ENCODE measurements around the gene FCER1G. TPM values are rescaled to one million over a fixed set of nuclear protein-coding genes. Genes with fewer than 3 reads are reported as not detected.

Gene FCER1G
- total and polyA plus RNA-seq, 9 of the 15 experiments (the other 6 are each of a cell fraction or from before 2014, with no cell fraction given) = 0.15 to 0.69 (median 0.31) TPM; not detected in 2

- no peak for TF ChIP-seq USF1 (CRISPR knock-in tag; IDR thresholded peaks at IDR 0.05)
- no peak for TF ChIP-seq ZNF395 (CRISPR knock-in tag; IDR thresholded peaks at IDR 0.05)
- TF ChIP-seq RBM17 (IDR thresholded peaks at IDR 0.05; ENCODE audit: borderline replicate concordance, low read depth, low read length) = no peak
- TF ChIP-seq NFRKB (IDR thresholded peaks at IDR 0.05; ENCODE audit: low read depth) = no peak
- no peak for TF ChIP-seq MGA (IDR thresholded peaks at IDR 0.05)
- TF ChIP-seq RB1 (IDR thresholded peaks at IDR 0.05; ENCODE audit: low read depth) = 0 out of 2 replicates have a peak, but pooled peaks have one; percentile 36
- TF ChIP-seq UBTF (IDR thresholded peaks at IDR 0.05; ENCODE audit: borderline replicate concordance in 1 of 2, low read depth in 2 of 2, low read length in 2 of 2) = 0 out of 4 replicates have a peak, but pooled peaks of 1 of the 2 experiments have one; percentile 33
- no peak for TF ChIP-seq PHTF2 (CRISPR knock-in tag; IDR thresholded peaks at IDR 0.05)
Observed at GRCh38 chr1:161192476-161193465, 22.3 kb upstream of the FCER1G start (continued).
